CD14-positive monocyte (primary cell): Measurements from ENCODE around the gene APMAP. TPM values are rescaled to one million over a fixed set of nuclear protein-coding genes. Genes with fewer than 3 reads are reported as not detected.
A peak's percentile ranks its signal among the peaks of the same experiment; 100 is the strongest.

Experiments used
- DNase-seq, 3 donors: peaks; one replicate each; pipeline ENCODE4 v3.0.0-alpha.2; 2011 to 2022
- H2AFZ ChIP-seq: 2 replicates; pipeline ENCODE4 v1.6.0; 2012; ENCODE audit warnings: mild to moderate bottlenecking, low read depth, low read length, inconsistent platforms; ENCODE audit not compliant: insufficient read depth, poor library complexity, severe bottlenecking
- H3K27ac ChIP-seq, 2 donors: 1 replicate in 1 of 2; 2 replicates in 1 of 2; pipeline ENCODE4 v1.5.1; 2012 to 2013; ENCODE audit warnings: low read length in 2 of 2, control low read depth in 1 of 2, inconsistent platforms in 1 of 2, low read depth in 1 of 2, mild to moderate bottlenecking in 1 of 2
- H3K27me3 ChIP-seq, 2 donors: one replicate each; pipeline versions ENCODE4 v1.6.0 to v1.6.1; 2011 to 2013; ENCODE audit warnings: low read length in 2 of 2; ENCODE audit not compliant: control insufficient read depth in 2 of 2, insufficient read depth in 2 of 2
- H3K36me3 ChIP-seq, 2 donors: replicated peaks in 1 of 2; 1 replicate in 1 of 2; 2 replicates in 1 of 2; pipeline versions ENCODE4 v1.5.1 to v1.6.1; 2012 to 2013; ENCODE audit warnings: low read length in 2 of 2, control low read depth in 1 of 2, inconsistent platforms in 1 of 2, mild to moderate bottlenecking in 1 of 2; ENCODE audit not compliant: insufficient read depth in 2 of 2, control insufficient read depth in 1 of 2
- H3K4me1 ChIP-seq, 2 donors: 1 replicate in 1 of 2; 2 replicates in 1 of 2; pipeline versions ENCODE4 v1.5.1 to v1.6.1; 2012 to 2013; ENCODE audit warnings: low read length in 2 of 2, control low read depth in 1 of 2, inconsistent platforms in 1 of 2, mild to moderate bottlenecking in 1 of 2, moderate library complexity in 1 of 2; ENCODE audit not compliant: insufficient read depth in 2 of 2, control insufficient read depth in 1 of 2
- H3K4me2 ChIP-seq: replicated peaks from 2 replicates; pipeline ENCODE3; 2012; ENCODE audit warnings: low read length, moderate library complexity, mild to moderate bottlenecking; ENCODE audit not compliant: poor library complexity, severe bottlenecking; ENCODE audit errors: extremely low read depth
- H3K4me3 ChIP-seq, 3 experiments: fragments of 200-600 bp in 1 of 3; sonication (generic) in 1 of 3; replicated peaks in 1 of 3; 1 replicate in 2 of 3; 2 replicates in 1 of 3; pipeline ENCODE4 v1.5.1; 2011 to 2013; ENCODE audit warnings: low read length in 3 of 3, mild to moderate bottlenecking in 3 of 3, control low read depth in 2 of 3, low read depth in 2 of 3, inconsistent platforms in 1 of 3, moderate library complexity in 1 of 3
- H3K79me2 ChIP-seq: 2 replicates; pipeline ENCODE4 v1.6.0; 2012; ENCODE audit warnings: mild to moderate bottlenecking, control low read depth, inconsistent platforms, low read length, moderate library complexity; ENCODE audit not compliant: insufficient read depth
- H3K9ac ChIP-seq: 2 replicates; pipeline ENCODE4 v1.6.0; 2017; ENCODE audit warnings: low read length, mild to moderate bottlenecking; ENCODE audit not compliant: insufficient read depth, poor library complexity, severe bottlenecking
- H3K9me3 ChIP-seq, 2 donors: replicated peaks in 1 of 2; 1 replicate in 1 of 2; 2 replicates in 1 of 2; pipeline versions ENCODE4 v1.5.1 to v1.6.1; 2012 to 2013; ENCODE audit warnings: low read length in 2 of 2, control low read depth in 1 of 2; ENCODE audit not compliant: control insufficient read depth in 1 of 2, insufficient read depth in 1 of 2
- H4K20me1 ChIP-seq: 2 replicates; pipeline ENCODE4 v1.6.0; 2012; ENCODE audit warnings: mild to moderate bottlenecking, low read length, control low read depth, moderate library complexity; ENCODE audit not compliant: insufficient read depth
- H3K27ac Mint-ChIP-seq, 7 donors: one replicate each; pipeline ENCODE4 v1.8.0; 2020; ENCODE audit warnings: mild to moderate bottlenecking in 7 of 7, mixed read lengths in 7 of 7, moderate library complexity in 6 of 7, inconsistent platforms in 2 of 7
- H3K27me3 Mint-ChIP-seq, 3 donors: one replicate each; pipeline ENCODE4 v1.8.0; 2021 to 2022; ENCODE audit warnings: low read depth in 3 of 3, mild to moderate bottlenecking in 3 of 3, mixed read lengths in 3 of 3, moderate library complexity in 3 of 3, inconsistent platforms in 1 of 3
- H3K36me3 Mint-ChIP-seq, 2 donors: one replicate each; pipeline ENCODE4 v1.8.0; 2020; ENCODE audit warnings: mixed read lengths in 2 of 2, inconsistent platforms in 1 of 2, mild to moderate bottlenecking in 1 of 2
- H3K4me1 Mint-ChIP-seq: one replicate; pipeline ENCODE4 v1.8.0; 2020; ENCODE audit warnings: mild to moderate bottlenecking, mixed read lengths
- H3K4me3 Mint-ChIP-seq, 2 donors: one replicate each; pipeline ENCODE4 v1.8.0; 2020; ENCODE audit warnings: mild to moderate bottlenecking in 2 of 2, mixed read lengths in 2 of 2, moderate library complexity in 1 of 2
- H3K9me3 Mint-ChIP-seq, 7 donors: one replicate each; pipeline ENCODE4 v1.8.0; 2020 to 2022; ENCODE audit warnings: mixed read lengths in 7 of 7, mild to moderate bottlenecking in 6 of 7, moderate library complexity in 6 of 7, inconsistent platforms in 2 of 7
- CTCF ChIP-seq: fragments of 200-600 bp; IDR thresholded peaks from one replicate; pipeline ENCODE4 v1.8.0; 2022; ENCODE audit warnings: antibody characterized with exemption, mild to moderate bottlenecking
- whole genome bisulfite sequencing: methylation state at CpG from one replicate; pipeline ENCODE4 v1.1.5; 2013; ENCODE audit warnings: missing lambda C conversion rate; ENCODE audit not compliant: insufficient coverage; 5-methylcytosine and 5-hydroxymethylcytosine counted together
- intact Hi-C, 2 donors: fragments of 100-400 bp; cut with micrococcal nuclease; formaldehyde crosslinking; loops; one replicate each; pipeline versions ENCODE4 v1.15.0 to v1.15.1; 2023
- polyA plus RNA-seq, 3 donors: library from polyadenylated mRNA; depleted of rRNA in 1 of 3; unstranded in 2 of 3; stranded (reverse) in 1 of 3; fragments of 300-500 nt in 2 of 3; fragments of >200 nt in 1 of 3; fragmentation: Illumina TruSeq in 2 of 3; gene quantifications; 1 replicate in 2 of 3; 2 replicates in 1 of 3; pipeline ENCODE4 v1.2.3, GENCODE V29; 2012 to 2021

The APMAP gene
- polyA plus RNA-seq, 3 donors: 26.9 to 74.0 (median 73.2) TPM

GRCh38 chr20:25019381-25020155 lies 27.0 kb upstream of the APMAP start:
- intact Hi-C loops: no loop called here
- WGBS: over 99% methylated on average over 13 of the region's 16 CpGs
- Histone ChIP-seq H3K4me2 (no peak overlapping the region), H3K9ac (no peak overlapping the region), H2AFZ (no peak overlapping the region), H3K9me3 (no peaks in the 10 kb centered on the region), H3K4me3 (no peak overlapping the region), H3K27ac (no peak overlapping the region), H3K79me2 (no peaks in the 10 kb centered on the region), H3K27me3 (no peaks in the 10 kb centered on the region), H3K4me1 (no peaks in the 10 kb centered on the region), H4K20me1 (peaks cover 6% of the 10 kb centered on the region), H3K36me3 (peaks cover 38 to 80% of the 10 kb centered on the region in 2 donors)
- Mint-ChIP-seq H3K9me3 (no peaks in the 10 kb centered on the region), H3K27me3 (peaks cover 0 to 2% (median 0%) of the 10 kb centered on the region in 3 donors), H3K36me3 (peaks cover 54 to 59% of the 10 kb centered on the region in 2 donors), H3K4me1 (peaks cover 4% of the 10 kb centered on the region), H3K4me3 (no peak overlapping the region), H3K27ac (peak overlapping the region in 1 of 7 donors; percentile 31)
- no peak for DNase-seq
- no peak for TF ChIP-seq CTCF

GRCh38 chr20:25018841-25019240 lies 26.3 kb upstream of the APMAP start:
- 100% methylated on average over 4 of the region's 6 CpGs for WGBS
- H3K4me1 Mint-ChIP-seq: peaks cover 4% of the 10 kb centered on the region
- no peaks in the 10 kb centered on the region for H3K9me3 ChIP-seq

More at GRCh38 chr20:25018841-25019240, 26.3 kb upstream of the APMAP start:
- no peak overlapping the region for H3K4me2 ChIP-seq
- TF ChIP-seq CTCF: no peak
- H3K27ac ChIP-seq: no peak overlapping the region
- H3K4me3 ChIP-seq: no peak overlapping the region
- no peak overlapping the region for H2AFZ ChIP-seq
- Mint-ChIP-seq H3K4me3 (no peak overlapping the region), H3K27ac (peak overlapping the region in 1 of 7 donors; percentile 24), H3K9me3 (no peaks in the 10 kb centered on the region), H3K27me3 (peaks cover 0 to 2% (median 0%) of the 10 kb centered on the region in 3 donors), H3K36me3 (peaks cover 59 to 64% of the 10 kb centered on the region in 2 donors)
- H3K9ac ChIP-seq: no peak overlapping the region
- intact Hi-C loops: no loop called here
- H3K27me3 ChIP-seq: no peaks in the 10 kb centered on the region
- H4K20me1 ChIP-seq: peaks cover 5% of the 10 kb centered on the region
- no peaks in the 10 kb centered on the region for H3K4me1 ChIP-seq
- H3K79me2 ChIP-seq: no peaks in the 10 kb centered on the region
- H3K36me3 ChIP-seq: peaks cover 45 to 87% of the 10 kb centered on the region in 2 donors
- DNase-seq: no peak
